Measurements from ENCODE around the gene MYBPHL.

DNA sequence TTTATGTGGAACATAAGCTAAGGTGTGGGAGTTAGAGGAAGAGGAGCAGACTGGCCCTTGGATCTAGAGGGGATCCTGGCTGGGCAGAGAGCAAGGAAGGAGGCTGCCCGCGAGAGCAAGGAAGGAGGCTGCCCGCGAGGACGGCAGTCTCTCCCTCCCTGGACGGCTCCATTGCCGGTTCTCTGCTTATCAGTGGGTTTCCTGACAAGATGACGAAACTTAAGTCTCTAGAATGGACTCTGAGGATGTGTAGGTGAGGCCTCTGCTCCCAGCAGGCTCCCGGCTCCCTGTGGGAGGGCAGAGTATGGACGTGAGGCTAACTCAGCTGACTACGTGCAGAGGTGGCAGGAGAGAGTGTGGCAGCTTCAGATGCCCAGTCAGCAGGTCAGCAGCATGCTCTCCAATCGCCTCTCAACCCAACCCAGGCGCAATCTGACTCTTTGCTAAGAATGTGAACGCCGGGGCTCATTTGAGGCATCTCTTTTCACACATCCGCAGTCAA is 6.1 kb downstream of the MYBPHL start:
- TF ChIP-seq POLR2AphosphoS5 (IDR thresholded peaks at IDR 0.05): no peak
- TF ChIP-seq, protein P1, sequence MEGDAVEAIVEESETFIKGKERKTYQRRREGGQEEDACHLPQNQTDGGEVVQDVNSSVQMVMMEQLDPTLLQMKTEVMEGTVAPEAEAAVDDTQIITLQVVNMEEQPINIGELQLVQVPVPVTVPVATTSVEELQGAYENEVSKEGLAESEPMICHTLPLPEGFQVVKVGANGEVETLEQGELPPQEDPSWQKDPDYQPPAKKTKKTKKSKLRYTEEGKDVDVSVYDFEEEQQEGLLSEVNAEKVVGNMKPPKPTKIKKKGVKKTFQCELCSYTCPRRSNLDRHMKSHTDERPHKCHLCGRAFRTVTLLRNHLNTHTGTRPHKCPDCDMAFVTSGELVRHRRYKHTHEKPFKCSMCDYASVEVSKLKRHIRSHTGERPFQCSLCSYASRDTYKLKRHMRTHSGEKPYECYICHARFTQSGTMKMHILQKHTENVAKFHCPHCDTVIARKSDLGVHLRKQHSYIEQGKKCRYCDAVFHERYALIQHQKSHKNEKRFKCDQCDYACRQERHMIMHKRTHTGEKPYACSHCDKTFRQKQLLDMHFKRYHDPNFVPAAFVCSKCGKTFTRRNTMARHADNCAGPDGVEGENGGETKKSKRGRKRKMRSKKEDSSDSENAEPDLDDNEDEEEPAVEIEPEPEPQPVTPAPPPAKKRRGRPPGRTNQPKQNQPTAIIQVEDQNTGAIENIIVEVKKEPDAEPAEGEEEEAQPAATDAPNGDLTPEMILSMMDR (IDR thresholded peaks at IDR 0.05): no peak
- TF ChIP-seq EP300 (IDR thresholded peaks at IDR 0.05; ENCODE audit: low read depth): no peak
- no peak for TF ChIP-seq POLR2A (IDR thresholded peaks at IDR 0.05)
